Stimulated activated CD8-positive, alpha-beta memory T cell treated with anti-CD3 and anti-CD28 coated beads, Interleukin-15, amount 100 ng/mL, for 1 hour (primary cell): ENCODE data around the gene VSIG10L2.

Source experiments
- DNase-seq: peaks from one replicate; pipeline ENCODE4 v3.0.0-alpha.2; 2020; ENCODE audit warnings: low read depth

Gene VSIG10L2

DNA sequence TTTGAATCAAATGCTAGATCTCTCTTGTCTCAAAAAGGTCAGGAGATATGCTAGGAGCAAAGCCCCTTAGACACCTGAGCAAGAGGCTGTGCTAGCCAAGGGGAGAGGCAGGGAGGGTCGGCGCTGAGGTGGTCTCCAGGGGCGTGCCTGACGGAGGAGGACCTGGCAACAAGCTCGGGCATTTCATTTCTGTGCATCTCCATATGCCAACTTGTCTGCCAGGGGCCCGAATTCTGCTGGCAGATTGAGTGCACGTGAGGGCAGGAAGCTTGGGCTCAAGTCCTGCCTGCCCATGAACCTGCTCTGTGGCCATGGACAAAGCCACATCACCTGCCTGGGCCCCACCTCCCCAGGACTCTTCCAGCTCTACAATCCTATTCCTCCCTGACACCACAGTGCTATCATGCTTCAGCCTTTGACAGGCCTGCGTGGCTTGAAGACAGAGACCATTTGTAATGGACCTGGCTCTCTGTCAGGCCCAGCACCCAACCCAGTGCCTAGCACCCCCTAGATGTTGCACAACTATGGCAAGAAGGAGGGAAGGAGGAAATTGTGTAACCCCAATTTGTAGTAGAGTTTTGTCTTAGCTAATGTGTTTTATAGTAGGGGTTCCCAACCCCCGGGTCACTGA, 16.3 kb upstream of the VSIG10L2 start:
- no peak for DNase-seq

DNA sequence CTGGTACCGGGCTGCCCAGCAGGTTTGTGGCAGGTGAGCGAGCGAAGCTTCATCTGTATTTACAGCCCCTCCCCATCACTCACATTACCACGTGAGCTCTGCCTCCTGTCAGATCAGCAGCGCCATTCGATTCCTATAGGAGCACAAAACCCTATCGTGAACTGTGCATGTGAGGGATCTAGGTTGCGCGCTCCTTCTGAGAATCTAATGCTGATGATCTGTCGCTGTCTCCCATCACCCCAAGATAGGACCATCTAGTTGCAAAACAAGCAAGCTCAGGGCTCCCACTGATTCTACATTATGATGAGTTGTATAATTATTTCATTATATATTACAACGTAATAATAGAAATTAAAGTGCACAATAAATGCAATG, 15.8 kb upstream of the VSIG10L2 start:
- DNase-seq = no peak

DNA sequence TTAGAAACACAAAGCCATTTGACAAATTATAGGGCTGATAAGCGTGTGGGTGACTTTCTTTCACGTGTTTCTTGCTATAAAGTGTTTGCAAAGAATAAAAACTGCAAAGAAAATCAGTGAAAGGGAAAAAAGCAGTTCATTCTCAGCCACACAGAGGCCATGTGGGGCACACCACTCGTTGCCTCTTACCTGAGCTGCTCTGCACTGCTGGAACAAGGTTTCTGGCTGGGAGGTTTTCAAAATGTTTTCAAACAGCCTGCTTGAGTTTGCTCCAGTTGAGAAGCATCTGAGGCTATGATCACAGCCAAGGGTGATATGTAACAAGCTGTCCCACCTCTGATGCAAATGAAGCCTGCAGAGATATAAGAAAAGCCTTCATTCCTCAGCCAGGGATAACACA, 14.7 kb upstream of the VSIG10L2 start:
- no peak for DNase-seq

DNA sequence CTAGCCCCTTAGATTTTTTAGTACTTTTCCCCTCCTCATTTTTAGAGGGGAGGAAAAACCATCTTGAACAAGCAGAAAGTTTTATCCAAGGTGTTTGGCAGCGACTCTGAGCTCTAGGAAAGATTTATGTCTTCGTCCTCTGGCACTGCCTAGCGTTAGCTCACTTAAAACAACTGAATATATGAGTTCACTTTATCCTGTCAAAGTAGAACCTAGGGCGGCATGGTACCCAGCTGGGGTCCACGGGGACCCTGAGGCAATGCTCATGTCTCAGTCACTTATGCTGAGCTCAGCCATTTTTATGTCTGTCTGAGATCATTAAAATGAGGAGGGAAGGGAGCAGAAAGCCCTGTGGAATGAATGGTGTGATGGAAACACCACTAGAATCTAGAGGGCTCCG, 14.2 kb upstream of the VSIG10L2 start:
- no peak for DNase-seq

DNA sequence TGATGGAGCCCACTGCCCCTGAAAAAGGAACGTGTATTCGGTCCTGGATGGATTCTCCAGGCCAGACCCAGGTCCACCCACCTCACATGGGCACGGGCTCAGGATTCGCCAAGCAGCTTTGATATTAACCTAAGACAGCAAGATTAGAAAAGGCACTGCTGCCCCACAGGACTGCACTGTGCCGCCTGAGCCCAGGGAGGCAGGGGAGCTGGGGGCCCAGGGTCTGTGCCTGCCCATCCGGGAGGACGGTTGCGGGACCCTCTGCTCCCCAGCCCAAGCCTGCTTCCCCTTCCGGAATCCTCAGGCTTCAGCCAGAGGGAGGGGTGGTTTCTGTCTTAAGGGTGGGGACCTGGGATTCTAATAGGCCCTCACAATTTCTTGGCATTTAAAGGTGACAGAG, 13.5 kb upstream of the VSIG10L2 start:
- no peak for DNase-seq

DNA sequence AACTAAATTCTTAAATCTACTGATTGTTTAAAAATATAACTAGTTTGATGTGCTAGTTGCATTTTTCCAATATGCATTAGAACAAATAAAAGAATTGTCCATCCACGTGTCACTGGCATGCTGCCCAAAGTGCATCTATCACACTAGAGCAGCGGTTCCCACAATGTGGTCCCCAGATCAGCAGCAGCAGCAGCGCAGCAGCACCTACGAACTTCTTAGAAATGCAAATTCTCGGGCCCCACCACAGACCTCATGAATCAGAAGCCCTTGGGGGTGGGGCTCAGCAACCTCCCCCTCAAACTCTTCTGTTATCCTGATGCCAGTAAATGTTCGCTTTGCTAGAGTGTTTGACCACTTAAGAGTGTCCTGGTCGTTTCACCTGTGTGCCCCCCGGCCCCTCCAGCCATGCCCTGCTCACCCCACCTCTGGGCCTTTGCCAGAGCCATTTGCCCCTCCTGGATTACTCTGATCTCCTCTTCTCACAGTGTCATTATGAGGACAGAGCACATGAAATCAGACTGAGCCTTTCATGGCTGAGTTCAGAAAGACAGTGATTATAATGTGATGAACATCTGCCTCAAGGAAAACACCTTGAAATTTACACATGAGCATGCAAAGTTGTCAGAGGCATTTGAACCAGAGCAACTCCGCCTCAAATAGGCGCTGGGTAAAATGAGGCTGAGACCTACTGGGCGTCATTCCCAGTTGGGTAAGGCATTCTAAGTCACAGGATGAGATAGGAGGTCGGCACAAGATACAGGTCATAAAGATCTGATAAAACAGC, 12.6 kb upstream of the VSIG10L2 start:
- DNase-seq = no peak

DNA sequence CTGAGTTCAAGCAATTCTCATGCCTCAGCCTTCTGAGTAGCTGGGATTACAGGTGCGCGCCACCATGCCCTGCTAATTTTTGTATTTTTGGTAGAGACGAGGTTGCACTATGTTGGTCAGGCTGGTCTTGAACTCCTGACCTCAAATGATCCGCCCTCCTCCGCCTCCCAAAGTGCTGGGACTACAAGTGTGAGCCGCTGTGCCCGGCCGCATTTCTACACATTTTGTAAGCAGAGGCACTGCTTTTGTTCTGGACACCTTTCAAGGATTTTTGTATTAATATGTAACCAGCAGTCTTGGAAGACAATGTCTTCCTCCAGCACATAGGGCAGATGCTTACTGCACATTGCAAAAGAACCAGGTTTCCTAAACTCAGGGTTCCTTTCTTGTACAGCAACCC, 11.4 kb upstream of the VSIG10L2 start:
- DNase-seq = no peak

DNA sequence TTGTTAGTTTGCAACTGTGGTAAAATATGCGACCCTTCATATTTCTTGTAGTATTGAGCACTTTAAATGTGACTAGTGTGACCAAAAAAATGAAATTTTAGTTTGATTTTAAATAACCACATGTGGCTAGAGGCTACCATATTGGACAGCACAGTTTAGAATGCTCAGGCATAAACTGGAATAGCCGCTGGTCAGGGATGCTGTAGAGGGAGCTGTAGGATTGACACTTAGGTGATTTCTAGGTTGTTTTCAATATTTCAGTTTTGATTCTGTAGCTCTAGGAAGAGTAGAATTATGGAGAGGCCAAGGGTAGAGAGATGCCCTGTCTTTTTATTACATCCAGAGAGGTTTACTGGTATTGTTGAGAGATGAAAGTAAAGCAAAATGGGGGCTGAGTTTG, 10.8 kb upstream of the VSIG10L2 start:
- no peak for DNase-seq

DNA sequence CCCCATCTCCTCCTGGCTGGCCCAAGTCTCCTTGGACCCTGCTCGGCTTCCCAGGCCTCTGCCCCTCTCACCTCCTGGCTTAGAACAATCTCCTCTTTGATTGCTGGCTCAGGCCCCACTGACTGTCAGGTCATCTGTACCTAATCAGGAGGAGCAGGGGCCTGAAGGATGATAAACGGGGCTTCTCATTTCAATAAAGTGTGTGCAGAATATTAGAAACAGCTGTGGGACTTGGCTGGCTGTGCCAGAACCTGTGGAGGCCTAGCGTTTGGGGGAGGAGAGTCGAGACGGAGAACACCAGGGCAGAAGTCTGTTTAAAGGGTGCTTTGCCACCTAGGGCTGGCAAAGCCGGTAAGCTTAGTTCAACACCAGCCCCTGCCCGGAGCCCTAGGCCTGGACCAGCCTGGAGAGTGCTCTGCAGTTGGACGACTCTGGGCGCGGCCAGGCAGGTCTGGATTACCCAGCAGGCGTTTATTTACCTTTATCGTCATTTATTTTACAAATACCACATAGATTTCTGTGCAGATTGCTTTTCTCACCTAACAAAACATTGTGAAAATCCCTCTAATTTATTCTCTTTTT, 10.1 kb upstream of the VSIG10L2 start:
- no peak for DNase-seq

DNA sequence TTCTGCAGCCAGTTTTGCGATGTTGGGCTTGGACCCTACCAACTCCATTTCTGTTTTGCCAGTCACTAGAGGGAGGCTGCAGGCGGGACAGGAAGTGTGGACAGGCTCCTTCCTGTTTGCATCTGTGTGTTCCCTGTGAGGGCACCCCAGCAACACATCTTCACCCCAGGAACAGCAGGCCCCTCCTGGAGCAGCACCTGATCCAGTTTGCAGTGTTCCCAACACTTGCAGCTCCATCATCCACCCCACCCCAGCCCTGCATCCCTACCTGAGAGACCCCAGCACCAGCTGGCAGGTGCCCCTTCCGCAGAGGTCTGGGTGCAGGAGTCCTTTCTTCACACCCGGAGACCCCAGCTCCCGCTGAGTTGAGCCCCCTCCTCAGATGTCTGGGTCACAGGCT, 7.4 kb upstream of the VSIG10L2 start:
- DNase-seq = no peak

DNA sequence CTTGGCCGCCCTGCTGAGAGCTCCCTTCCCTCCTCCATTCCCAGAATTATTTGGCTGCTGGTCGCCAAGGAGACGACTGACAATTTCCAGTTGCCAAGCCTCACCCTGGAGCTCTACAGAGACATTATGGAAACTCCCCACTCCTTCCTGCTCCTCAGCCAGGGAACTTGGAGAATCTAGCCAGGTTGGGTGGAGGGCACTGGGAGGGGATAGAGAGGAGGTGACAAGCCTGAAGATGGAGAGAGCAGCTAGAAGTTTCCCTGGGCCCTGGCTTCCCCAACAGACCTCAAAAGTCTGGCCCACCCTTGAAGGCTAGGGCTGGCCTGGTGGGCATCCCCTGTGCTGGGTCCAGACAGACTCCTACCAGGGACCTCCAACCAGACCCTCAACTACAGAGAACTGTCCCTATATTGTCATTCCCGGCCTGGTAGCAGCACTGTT, 6.7 kb upstream of the VSIG10L2 start:
- DNase-seq = no peak

DNA sequence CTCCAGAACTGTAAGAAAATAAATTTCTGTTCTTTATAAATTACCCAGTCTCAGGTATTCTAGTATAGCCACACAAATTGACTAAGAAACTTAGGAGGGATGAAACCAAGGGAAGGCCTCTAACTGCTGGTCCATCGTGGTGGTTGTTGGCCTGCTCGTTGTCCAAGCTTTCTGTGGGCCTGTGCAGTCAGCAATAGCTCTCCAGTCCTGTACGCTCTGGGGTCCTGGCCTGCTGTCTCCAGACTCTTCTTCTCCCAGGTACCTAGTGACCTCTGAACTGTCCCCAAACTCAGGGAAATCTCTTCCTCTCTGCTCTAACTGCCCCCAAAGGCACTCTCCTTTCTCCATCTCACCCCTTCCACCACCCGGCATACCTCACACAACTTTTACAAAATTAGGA, 5.7 kb upstream of the VSIG10L2 start:
- DNase-seq = no peak

DNA sequence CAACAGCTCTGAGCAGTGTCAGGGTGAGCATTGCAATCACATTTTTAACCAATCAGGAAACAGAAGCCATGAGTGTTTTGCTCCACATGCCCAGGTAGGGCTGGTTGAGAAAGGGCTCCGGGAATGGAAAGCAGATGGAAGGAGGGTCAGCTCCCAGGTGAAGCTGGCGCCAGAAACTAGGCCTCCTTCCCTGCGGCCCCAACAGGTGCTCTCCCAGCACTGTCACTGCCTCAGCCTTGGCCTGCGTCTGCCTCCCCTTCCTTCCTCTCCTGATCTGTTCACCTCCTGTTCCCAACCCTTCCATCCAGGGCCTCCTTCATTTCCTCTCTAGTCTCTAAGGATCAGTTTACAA, 4.6 kb upstream of the VSIG10L2 start:
- no peak for DNase-seq

DNA sequence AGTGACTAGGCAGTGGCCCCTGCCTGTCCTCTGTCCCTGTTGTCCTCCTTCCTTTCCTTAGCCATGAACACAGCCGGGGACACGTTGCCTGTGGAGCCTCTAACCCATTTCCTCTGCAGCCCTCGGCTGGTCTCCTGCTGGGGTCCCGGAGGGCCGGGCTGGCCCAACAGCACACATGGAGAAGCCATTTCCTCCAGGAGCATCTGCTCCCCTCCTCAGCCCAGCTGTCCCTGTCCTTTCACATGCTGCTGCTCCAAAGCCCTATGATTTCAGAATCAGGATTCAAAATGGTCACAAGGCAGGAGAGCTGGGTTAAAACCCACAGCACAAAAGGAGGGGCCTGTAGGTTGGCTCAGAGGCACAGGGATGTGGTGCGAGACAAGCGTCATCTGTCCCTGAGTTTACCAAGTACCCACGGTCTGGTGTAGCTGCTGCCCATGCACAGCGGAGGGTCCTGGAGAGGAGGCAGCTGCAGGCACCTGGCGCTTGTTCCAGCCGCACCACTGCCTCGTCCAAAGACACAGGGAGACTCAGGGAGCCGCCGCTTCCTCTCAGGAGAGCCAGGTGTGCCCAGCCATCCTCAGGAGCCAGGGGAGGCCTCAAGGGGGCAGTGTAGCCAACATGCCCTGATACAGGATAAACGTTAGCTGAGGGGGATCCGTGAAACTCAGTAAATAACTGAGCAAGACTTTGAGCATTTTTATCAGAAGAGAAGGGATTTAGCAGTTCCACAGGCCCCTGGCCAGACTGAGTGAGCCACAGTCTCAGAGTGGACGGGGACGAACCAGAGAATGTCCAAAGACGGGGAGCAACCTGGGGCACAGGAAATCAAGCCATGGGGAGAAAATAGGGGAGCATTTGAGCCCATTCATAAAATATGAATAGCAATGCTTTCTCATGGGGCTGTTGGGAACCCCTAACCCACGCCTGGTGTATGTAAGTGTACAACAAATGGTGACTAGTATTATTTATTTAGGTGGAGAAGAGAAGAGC, 3.9 kb upstream of the VSIG10L2 start:
- peak; percentile 24 for DNase-seq

DNA sequence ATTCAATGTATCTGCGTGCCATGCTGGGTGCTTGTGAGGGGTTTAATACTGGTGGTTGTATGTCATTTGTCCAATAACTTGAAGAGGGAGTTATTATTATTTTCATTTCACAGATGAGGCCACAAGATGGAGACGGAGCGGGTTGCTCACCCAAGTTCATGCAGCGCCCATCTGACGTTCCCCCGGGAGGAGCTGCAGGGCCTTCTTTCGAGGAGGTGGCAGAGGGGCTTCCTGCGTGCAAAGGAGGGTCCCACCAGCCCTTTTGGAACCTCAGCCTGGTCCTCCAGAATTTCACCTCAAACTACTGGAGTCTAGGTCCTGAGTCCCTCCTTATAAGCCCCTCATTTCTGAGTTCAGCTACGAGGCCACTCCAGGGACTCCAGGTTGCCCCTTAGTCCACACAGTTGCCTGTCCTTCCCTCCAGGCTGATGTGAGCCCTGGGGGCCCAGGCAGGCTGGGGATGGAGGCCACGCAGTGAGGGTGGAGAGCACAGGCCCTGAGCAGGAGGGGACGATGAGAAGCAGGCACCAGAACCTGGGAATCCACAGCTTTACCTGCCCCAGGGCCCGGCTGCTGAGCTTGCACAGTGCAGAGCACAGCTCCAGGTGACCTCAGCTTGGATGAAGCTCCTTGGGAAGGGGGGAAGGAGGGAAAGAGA, 2.9 kb upstream of the VSIG10L2 start:
- DNase-seq = no peak

DNA sequence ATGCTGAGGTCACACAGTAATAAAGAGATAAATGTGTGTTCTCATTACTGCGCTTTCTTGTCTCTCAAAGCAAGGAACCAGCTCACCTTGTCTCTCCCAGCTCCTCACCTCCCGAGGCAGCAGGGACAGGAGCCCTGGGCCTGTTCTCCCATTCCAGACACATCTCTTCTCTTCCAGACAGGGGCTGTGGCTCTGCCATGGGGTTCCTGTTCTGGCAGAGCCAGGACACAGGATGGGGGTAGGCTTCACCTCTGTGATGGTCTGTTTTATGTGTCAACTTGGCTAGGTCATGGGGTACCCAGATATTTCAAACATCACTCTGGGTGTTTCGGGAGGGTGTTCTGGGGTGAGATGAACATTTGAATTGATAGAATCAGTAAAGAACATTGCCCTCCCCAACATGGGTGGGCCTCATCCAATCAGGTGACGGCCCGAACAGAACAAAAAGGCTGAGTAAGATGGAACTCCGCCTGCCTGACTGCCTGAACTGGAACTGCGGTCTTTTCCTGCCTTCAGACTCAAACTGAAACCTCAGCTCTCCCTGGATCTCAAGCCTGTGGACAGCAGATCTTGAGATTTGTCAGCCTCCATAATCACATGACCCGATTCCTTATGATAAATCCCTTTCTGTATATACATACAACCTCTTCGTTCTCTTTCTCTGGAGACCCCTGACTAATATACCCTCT, 2.0 kb upstream of the VSIG10L2 start:
- DNase-seq = no peak

DNA sequence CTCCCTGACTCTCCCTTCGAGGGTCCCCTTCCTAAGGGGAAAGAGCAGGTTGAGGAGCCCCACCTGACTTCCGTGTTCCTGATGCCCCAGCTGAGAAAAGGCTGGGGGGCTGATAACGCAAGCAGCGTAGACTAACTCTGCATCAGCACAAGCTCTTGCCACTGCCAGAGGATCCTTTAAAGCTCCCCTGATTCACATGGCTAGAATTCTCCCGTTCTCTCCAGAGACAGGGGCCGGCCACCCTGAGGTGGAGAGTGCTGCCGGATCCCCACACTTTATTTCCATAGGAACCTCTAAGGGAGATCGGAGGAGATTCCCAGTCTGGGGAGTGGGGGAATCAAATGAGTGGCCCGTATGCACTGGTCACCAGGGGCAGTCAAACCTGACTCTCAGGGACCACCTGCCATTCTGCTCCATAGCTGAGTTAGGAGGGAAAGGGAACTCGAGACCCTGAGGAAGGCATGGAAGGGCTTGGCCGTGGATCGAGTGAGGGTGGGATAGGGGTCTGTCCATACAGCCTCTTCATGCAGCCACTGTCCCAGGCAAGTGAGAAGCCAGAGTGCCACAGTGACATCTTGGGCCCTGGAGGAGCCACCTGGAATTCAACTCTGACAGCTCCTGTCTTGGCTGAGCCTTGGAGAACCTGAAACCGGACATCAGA, 1.4 kb upstream of the VSIG10L2 start:
- no peak for DNase-seq

DNA sequence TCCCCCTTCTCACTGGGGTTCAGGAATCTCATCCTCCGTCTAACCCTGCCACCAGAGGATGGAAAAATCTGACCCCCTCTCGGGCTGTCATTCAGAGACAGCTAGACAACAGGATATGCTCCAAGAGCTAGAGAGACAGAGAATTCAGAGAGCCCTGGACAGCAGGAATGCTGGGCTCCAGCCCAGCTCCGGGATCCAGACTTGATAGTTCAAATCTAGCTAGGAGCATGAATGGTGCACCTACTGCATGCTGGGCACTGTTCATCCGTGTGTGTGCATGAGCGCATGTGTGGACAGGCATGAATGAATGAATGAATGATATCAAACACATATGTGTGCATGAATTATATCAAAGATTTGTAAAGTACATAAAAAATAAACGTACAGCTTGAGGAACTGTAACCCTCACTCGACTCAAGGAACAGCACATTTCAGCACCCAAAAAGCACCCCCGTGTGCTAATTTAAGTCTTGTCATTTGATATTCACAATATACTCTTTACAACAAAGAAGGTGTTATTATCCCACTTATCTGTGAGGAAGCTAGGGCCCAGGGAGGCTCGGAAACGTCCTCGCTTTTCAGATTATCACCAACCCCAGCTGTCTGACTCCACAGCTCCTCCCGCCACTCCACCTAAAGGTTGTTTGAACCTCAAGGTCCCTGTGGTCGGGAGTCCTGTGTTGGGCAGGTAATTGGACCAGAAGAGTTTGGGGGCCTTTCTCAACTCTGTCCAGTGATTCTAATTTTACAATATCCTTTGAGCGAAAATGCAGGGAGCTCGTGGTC, 640 bp upstream of the VSIG10L2 start:
- no peak for DNase-seq

DNA sequence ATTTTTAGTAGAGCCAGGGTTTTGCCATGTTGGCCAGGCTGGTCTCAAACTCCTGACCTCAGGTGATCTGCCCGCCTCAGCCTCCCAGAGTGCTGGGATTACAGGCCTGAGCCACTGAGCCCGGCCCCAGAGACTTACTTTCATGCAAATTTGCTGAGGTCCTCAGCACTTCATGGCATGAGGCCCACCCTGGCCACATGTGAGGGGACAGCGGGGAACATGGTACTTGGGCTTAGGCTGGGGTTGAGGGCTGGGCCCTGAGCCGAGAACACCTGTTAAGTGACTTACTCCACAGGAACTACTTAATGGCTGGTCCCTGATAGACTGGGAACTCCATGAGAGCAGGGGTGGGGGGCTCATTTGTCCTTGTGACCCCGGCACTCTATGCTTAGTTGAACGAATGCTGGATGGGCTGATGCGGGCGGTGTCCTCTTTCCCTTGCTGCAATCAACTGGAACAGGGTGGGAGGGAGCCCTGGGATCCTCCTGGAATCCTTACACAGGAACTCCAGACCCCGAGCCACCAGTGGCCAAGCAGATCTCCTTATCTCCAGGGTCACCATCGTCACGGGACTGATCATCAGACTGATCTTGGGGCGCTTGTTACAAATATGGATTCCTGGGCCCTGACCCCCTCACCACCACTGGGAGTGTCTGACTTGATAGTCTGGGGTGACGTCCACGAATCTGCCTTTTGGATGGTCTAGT, 1.0 kb downstream of the VSIG10L2 start:
- no peak for DNase-seq
